ENCODE measurements around the gene KLHL21. TPM values are rescaled to one million over a fixed set of nuclear protein-coding genes. Genes with fewer than 3 reads are reported as not detected.

KLHL21 gene
- total and polyA plus RNA-seq, 2 of the 4 experiments (the other 2 are of a cell fraction) = 12.0 to 36.7 TPM

DNA sequence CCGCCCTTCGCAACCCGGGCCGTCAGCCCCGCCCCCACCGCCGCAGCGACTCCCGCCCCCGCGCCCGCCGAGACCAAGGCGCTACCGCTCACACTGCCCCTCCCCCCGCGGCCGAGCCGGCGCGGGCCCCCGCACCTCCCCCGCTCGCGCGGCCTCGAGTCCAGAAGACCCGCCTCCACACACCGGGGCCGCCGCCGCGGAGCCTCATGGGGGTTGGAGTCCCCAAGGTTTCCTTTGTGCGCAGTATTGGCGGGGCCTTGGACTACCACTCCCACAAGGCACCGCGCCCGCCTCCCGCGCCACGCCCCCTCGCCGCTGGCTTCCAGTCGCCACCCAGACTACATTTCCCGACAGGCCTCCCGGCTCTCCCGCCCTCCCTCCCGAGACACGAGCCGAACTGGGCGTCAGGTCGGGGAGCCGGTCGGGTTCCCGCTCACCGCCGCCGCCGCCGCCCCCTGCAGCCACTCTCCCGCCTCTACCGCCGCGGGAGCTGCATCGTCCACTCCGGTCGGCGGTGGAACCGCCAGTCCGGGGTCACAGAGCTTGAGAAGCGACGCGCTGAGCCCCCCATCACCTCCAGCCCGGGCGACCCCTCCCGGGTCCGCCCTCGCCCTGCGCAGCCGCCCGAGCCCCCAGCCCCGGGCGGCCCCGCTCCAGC, 10.8 kb upstream of the KLHL21 start, which contains the start of gene PHF13:
Gene PHF13 (plus strand): TSS at position 371 of the 658 bp plus-strand sequence. CDS start 336 bp downstream, outside the sequence.
- BruUV-seq (replicated peaks) = no TSS peak
- dilution Hi-C loops (cut with HindIII; ENCODE audit: low sequenced_read_pairs, unreplicated experiment) = no loop called here

More for the DNA sequence above, 10.8 kb upstream of the KLHL21 start, which contains the start of gene PHF13:
- Histone ChIP-seq H2AFZ (replicated peaks; ENCODE audit: low read length, poor library complexity) (peak within 1 kb of the TSS; percentile 95), H3K9me1 (ENCODE audit: insufficient read depth, low read length) (no peaks in the 10 kb centered on the region; the same call in 1 of the 2 replicates), H2BK20ac (ENCODE audit: low read depth, low read length) (no peak within 1 kb of the TSS), H3K4me2 (ENCODE audit: low read depth, low read length) (peak within 1 kb of the TSS; percentile 90), H3K18ac (ENCODE audit: low read depth, low read length) (peak within 1 kb of the TSS; percentile 84), H3K23ac (ENCODE audit: low read depth, low read length) (peak within 1 kb of the TSS; percentile 90), H2BK5ac (ENCODE audit: low read depth, low read length, poor library complexity, severe bottlenecking) (peak within 1 kb of the TSS; percentile 93), H3K79me1 (ENCODE audit: low read depth in 1 of 2, low read length in 2 of 2) (peaks cover 20 to 44% of the 10 kb centered on the region in 2 experiments), H3K27me3 (ENCODE audit: control insufficient read depth, insufficient read depth, low read length) (no peaks in the 10 kb centered on the region), H3K9me3 (ENCODE audit: control insufficient read depth, insufficient read depth, low read length) (no peaks in the 10 kb centered on the region), H3K56ac (ENCODE audit: extremely low read depth, insufficient read depth, low read length) (peak within 1 kb of the TSS; percentile 84), H2BK120ac (ENCODE audit: low read depth, low read length) (peak within 1 kb of the TSS; percentile 53; the same call in 1 of the 2 replicates), H3K4ac (ENCODE audit: low read depth, low read length) (peak within 1 kb of the TSS; percentile 79), H3K36me3 (ENCODE audit: control insufficient read depth, insufficient read depth, low read length) (peaks cover 6% of the 10 kb centered on the region), H4K91ac (ENCODE audit: insufficient read depth, low read depth, low read length) (peak within 1 kb of the TSS; percentile 50), H2AK9ac (replicated peaks; ENCODE audit: low read depth, low read length, poor library complexity) (peak within 1 kb of the TSS; percentile 99), H3K4me1 (ENCODE audit: control insufficient read depth, insufficient read depth, low read length) (peaks cover 5% of the 10 kb centered on the region), H3K14ac (replicated peaks; ENCODE audit: low read depth, low read length) (peak within 1 kb of the TSS; percentile 94), H3K4me3 (ENCODE audit: insufficient read depth, low read depth, low read length) (peak within 1 kb of the TSS; percentile 97), H3K9ac (ENCODE audit: low read depth, low read length) (peak within 1 kb of the TSS; percentile 86), H4K5ac (ENCODE audit: low read depth, low read length) (peak within 1 kb of the TSS; percentile 44; the same call in 1 of the 2 replicates), H4K8ac (ENCODE audit: low read depth in 2 of 2, low read length in 2 of 2) (peak within 1 kb of the TSS; percentile 3 to 61; a peak in 3 of 4 replicates), H3K27ac (ENCODE audit: insufficient read depth, low read length) (peak within 1 kb of the TSS; percentile 93), H4K20me1 (ENCODE audit: insufficient read depth, low read length) (peaks cover 26% of the 10 kb centered on the region), H2AK5ac (ENCODE audit: low read depth, low read length) (peak within 1 kb of the TSS; percentile 63), H2BK15ac (ENCODE audit: low read depth, low read length) (peak within 1 kb of the TSS; percentile 4; the same call in 1 of the 3 replicates)
- in situ Hi-C loops (cut with MboI; ENCODE audit: low sequenced_read_pairs) (no loop called here), intact Hi-C loops (cut with micrococcal nuclease) (loop anchor here (1.0 kb wide), 1 partner anchor 9 kb away; no protein-coding TSS in a partner anchor)
- WGBS, 2 experiments (ENCODE audit: extremely low coverage in 2 of 2, insufficient read length in 1 of 2) = 0% methylated on average over 22 of the region's 84 CpGs; no CpG with 5 or more reads in 1 of the 2 experiments
- POLR2A ChIA-PET (ENCODE audit: unreplicated experiment) = no interaction called here
- 0 out of 2 replicates have a peak, but pooled peaks have one; percentile 43 for TF ChIP-seq POLR2A (IDR thresholded peaks at IDR 0.05; ENCODE audit: low read depth, low read length)
- TF ChIP-seq MAZ (IDR thresholded peaks at IDR 0.05; ENCODE audit: borderline replicate concordance, low read depth, low read length) = peak; percentile 78; the same call in 1 of the 2 replicates
- no peak for TF ChIP-seq CHD1 (IDR thresholded peaks at IDR 0.05; ENCODE audit: low read depth, low read length)
- TF ChIP-seq MXI1 (IDR thresholded peaks at IDR 0.05; ENCODE audit: borderline replicate concordance, low read depth, low read length) = peak; percentile 54; the same call in 1 of the 2 replicates
- ATAC-seq (ENCODE audit: low read depth) (peak; percentile 91), DNase-seq (peak; percentile 99)
- CTCF ChIA-PET = no interaction called here
